GM19035 (cell line): ENCODE measurements around the gene SCUBE2.
A peak's percentile ranks its signal among the peaks of the same experiment; 100 is the strongest.

Experiments used
- ATAC-seq: cut with Tn5 transposase; IDR thresholded peaks from one replicate; pipeline ENCODE4 v1.9.1; 2021; ENCODE audit not compliant: unreplicated experiment

SCUBE2 gene

DNA sequence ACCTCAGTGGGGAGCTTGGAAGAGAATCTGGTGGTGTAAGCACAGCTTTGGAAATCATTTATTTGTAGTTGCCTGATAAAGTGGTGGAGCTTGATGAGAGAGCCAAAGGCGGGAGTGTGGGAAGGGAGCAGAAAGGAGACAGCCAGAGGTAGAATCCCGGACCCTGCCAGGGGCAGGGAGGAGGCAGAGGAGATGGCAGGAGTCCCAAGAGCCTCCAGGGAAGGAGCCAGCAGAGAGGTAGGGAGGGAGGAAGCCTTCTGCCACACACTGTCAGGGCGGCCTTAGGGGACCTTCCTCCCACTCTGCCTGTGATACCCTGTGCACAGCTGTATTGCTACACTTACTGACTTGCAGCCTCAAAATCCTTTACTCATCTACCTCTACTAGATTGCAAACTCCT lies 15.4 kb downstream of the SCUBE2 start:
- ATAC-seq: no peak

GRCh38 chr11:9075556-9075955 lies 15.8 kb downstream of the SCUBE2 start:
- ATAC-seq: no peak

GRCh38 chr11:9074338-9075029 lies 16.9 kb downstream of the SCUBE2 start:
- ATAC-seq: no peak

DNA sequence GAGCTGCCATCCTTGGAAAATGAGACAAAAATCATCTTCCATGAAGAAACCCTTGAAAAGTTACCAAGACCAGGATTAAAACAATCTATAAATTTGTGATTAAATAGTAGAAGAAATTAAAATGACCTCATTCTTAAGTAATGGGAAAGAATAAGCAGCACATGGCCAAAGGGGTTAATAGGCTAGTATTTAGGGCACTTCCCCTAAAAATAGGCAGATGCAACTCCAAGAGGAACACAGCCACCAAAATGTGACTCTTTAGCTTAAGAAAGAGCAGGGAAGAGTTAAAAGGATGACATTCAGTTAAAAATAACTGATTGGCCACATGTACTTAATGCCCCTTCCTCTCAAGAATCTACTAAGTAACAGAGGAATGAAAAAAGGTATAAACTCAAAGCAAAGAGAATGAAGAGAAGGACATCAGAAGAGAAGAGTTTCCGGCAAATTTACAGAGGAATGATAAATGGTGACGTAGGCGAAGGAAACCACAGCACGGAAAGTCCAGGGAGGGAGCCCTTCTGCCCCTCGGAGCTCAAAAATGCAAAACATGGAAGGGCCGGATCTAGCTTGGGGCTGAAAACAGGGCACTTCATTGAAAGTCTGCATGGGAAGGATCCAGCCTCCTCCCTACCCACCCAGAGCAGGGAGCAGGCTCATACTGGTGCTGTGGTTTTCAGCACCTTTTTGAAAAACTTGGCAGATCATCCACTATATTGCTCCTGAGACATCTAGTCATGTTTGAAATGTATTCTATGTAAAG lies 17.8 kb downstream of the SCUBE2 start:
- ATAC-seq: no peak

DNA sequence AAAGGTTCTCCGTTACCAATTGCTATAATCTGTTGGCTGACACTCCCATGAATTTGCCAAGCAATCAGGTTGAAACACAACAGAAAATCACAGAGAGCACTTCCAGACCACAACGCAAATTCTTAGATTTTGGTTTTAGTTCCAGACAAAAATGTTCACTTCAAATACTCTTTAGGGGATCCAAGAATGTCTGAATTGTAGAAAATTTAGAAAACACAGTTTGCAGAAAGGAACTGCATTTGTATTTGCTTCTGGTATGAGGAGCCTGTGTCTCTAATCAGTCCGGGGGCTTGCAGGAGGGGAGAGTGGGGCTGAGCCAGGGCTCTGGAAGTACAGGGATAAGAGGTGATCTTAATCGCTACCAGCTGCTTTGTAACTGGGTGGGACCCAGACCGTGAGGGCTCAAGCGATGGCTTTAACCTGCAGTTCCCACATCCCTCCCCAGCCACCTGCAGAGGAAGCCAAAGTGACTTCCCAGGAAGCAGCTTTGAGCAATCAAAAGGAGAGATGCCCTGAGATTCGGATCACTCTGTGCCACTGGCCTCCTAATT lies 18.7 kb downstream of the SCUBE2 start:
- no peak for ATAC-seq

DNA sequence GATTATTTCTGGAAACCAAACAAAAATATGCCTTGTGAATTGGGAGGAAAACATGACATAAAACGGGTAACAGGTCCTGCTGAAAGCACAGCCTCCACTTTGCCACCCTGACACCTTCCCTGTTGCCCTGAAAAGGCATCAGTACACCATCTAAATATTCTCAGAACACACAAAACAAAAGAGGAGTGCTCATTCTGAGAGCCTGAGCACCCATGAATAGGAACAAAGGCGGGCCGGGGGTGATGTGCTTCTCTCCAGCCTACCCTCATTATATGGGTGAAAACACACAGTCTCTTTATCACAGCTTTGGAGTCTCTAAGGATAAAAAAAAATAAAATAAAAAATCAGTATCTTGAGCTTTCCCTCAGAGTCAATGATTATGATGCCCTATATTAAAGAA lies 19.7 kb downstream of the SCUBE2 start:
- ATAC-seq: no peak

- ATAC-seq: no peak
Measured at GRCh38 chr11:9070749-9071491, 20.5 kb downstream of the SCUBE2 start.

DNA sequence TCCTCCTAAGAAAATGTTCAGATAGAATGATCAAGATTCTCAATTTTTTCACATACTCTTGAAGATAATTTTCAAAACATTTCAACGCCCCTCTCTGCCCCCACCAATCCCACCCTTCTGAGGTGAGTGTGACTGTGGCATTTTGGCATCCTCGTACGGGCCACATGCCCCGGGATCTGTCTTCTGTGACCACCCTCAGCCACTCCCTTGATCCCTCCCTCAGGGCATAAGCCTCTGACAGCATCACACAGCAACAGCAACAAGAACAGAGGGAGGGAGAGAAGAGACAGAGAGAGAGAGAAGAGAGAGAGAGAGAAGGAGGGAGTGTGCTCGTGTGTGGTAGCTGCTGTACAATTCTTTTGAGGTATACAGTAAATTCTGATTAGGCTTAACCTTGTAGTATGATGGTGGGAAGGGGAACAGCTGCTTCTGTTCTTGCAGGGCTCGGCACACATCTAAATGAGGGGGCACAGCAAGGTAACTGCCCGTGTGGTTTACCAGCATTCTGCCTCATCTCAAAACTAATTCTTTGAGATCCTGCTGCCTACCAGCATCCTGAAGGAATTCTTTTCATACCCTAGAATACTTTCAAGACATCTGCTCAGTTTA lies 21.4 kb downstream of the SCUBE2 start:
- no peak for ATAC-seq

GRCh38 chr11:9069256-9069655 lies 22.1 kb downstream of the SCUBE2 start:
- ATAC-seq: no peak

DNA sequence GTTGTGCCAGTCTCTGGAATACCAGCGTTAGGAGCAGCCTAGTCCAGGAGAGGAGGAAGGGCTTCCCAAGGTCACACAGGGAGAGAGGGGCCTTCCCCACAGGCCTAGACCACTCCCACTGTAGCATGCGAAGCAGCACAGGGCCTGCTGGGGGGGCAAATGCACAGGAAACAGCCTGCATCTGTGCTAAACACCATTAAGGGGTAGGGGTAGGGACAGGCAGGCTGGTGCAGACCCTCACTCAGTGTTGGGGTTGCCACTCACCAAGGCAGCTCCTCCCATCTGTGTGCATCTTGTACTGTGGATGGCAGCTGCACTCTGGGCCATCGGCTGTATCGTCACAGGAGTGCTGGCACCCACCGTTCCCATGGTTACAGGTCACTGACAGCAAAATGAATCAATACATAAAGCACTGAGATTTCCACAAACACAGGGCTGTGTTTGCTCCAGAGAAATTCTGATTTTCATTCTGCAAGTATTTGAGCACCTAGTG lies 24.9 kb downstream of the SCUBE2 start:
- ATAC-seq: no peak

- no peak for ATAC-seq
Measured at GRCh38 chr11:9065607-9066432, 25.6 kb downstream of the SCUBE2 start.

GRCh38 chr11:9061807-9062206 lies 29.6 kb downstream of the SCUBE2 start:
- ATAC-seq: no peak

DNA sequence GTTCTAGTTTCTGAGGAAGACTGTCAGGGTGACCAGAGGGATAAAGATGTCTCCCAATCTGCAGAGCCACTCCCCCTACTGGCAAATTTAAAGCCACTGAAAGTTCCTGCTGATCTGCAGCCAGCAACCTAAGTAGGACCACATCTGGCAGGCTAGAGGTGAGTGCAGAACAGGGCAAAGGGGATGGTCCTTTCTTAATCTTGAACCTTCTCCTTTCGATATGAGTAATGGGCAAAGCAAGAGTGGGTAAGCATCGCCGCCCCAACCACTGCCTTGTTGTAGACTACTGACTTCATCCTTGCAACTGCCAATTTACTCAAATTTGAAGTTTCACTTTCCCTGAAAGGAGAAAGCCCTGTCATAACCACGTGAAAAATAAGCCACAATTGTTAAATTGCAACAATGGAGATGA lies 30.7 kb downstream of the SCUBE2 start:
- peak; percentile 96 for ATAC-seq

- ATAC-seq: no peak
Measured at GRCh38 chr11:9059406-9059805, 32.0 kb downstream of the SCUBE2 start.

DNA sequence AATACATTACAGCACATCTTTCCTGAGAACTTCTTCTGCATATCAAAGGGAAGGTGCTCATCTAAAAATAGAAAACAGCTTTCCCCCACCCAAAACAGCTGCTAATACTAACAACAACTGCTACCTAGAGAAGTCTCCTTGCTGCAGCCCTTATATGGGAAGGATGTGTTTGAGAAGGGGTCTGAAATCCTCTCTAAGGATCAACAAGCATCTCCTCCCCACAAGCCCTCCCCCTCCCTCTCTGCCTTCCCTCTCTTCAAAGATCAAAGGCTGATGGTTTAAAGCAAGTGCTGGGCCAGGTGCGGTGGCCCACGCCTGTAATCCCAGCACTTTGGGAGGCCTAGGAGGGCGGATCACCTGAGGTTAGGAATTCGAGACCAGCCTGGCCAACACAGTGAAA lies 33.5 kb downstream of the SCUBE2 start:
- no peak for ATAC-seq

- ATAC-seq: no peak
Measured at GRCh38 chr11:9057007-9057406, 34.4 kb downstream of the SCUBE2 start.

GRCh38 chr11:9056467-9056866 lies 34.9 kb downstream of the SCUBE2 start:
- no peak for ATAC-seq

DNA sequence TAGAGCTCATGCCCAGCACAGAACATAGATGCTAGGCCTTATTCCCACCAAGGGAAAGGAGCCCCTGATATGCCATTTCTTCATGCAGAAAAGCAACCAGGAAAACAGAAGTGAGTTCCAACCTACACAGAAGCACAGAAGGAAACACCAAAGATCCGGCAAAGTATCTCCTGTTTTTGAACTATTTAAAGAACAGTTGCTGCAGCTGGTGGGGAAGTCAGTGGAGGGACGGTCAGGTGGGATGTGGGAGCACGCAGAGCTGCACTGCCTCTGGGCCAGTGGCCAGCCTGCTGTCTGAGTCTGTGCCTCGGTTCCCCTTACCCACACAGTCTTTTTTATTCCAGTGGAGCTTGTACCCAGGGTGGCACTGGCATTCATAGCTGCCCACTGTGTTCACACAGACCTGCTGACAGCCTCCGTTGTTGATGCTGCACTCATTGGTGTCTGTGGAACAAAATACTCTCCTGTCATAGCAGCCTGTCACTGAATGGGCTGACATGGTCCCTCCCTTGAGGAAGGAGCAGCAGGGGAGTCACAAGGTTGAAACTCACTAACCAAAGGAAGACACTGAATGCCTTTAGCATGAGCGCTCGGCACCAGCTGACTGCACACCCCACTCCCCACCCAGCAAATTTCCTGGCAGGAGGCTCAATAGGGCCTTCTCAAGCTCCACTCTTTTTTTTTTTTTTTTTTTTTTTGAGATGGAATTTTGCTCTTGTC lies 37.9 kb downstream of the SCUBE2 start:
- ATAC-seq: no peak

- no peak for ATAC-seq
Measured at GRCh38 chr11:9052316-9052715, 39.1 kb downstream of the SCUBE2 start.

DNA sequence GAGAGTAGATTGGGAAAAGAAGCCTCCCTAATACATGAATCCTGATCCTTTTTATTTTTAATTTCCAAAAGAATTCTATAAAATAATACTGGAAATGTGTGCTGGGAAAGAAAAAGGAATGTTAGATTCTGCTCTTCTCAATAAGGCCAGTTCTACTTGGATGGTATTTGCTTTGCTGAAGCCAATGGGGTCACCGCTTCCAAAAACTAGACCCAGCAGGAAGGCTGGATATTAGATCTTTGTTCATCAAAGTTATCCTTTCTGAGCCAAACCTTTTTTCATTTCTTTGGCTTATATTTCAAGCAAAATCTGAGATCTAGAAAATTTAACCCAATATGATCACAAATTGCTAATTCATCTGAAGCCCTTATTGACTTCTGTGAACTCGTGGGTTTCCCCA lies 41.4 kb downstream of the SCUBE2 start:
- no peak for ATAC-seq
